NCI-H82 treated with DMSO at 0.1 percent for 48 hours (cell line): ENCODE results near the gene POU2F2.
"Not testable (repeated sequence)": the region's sequence is repeated elsewhere in the genome, so short reads cannot be mapped to it uniquely, and the experiment has no call there.

Experiments
- DNase-seq: peaks from one replicate; lab custom pipeline; 2025; ENCODE audit not compliant: unreplicated experiment; lab: John Stamatoyannopoulos, UW

POU2F2 gene

GRCh38 chr19:42105368-42105767, 26.9 kb downstream of the POU2F2 start:
- DNase-seq = no peak

- DNase-seq = no peak
Measured at GRCh38 chr19:42102877-42103276, 29.4 kb downstream of the POU2F2 start.

GRCh38 chr19:42100241-42100640, 32.0 kb downstream of the POU2F2 start:
- DNase-seq = not testable (repeated sequence)

GRCh38 chr19:42099336-42099925, 32.8 kb downstream of the POU2F2 start:
- DNase-seq = no peak

- DNase-seq = no peak
Measured at GRCh38 chr19:42098781-42099180, 33.5 kb downstream of the POU2F2 start.

- no peak for DNase-seq
Measured at GRCh38 chr19:42097461-42097860, 34.8 kb downstream of the POU2F2 start.

GRCh38 chr19:42096255-42096837, 35.9 kb downstream of the POU2F2 start:
- DNase-seq = peak; percentile 87

DNA sequence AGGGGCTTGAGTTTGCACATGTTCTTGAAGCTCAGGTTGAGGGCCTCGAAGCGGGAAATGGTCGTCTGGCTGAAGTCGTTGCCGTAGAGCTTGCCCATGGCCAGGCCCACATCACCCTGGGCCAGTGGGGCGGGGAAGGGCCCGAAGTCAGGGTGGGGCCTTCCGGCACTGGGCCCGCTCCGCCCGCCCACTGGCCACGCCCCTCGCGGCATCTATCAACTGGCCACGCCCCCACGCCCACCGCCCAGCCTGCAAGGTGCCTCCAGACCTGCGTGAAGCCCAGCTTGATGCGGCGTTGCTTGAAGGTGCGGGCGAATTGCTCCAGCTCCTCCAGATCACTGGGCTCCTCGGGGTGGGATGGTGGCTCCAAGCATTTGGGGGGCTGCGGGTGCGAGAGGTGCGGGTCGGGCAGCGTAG, 36.4 kb downstream of the POU2F2 start:
- peak; percentile 17 for DNase-seq

- DNase-seq = no peak
Measured at GRCh38 chr19:42095142-42095813, 37.0 kb downstream of the POU2F2 start.

DNA sequence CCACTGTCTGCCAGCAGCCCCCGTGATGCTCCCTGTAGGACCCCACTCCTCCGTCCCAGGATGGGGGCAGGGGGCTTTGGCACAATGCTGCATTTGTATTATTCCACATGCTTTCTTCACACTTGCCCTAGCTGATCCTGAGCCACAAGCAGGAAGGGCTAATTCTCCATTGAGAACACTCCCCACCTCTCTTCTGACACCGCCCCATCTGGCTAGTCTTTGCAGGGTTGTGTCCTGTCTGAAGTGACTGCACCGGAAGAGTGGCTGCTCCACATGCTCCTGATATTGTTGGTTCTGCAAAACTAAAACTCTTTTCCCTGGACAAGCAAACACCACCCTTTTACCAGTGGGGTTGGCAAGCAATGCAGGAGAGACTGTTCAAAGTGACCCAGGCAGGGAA, 38.3 kb downstream of the POU2F2 start:
- no peak for DNase-seq

GRCh38 chr19:42093505-42093904, 38.7 kb downstream of the POU2F2 start:
- DNase-seq = no peak

DNA sequence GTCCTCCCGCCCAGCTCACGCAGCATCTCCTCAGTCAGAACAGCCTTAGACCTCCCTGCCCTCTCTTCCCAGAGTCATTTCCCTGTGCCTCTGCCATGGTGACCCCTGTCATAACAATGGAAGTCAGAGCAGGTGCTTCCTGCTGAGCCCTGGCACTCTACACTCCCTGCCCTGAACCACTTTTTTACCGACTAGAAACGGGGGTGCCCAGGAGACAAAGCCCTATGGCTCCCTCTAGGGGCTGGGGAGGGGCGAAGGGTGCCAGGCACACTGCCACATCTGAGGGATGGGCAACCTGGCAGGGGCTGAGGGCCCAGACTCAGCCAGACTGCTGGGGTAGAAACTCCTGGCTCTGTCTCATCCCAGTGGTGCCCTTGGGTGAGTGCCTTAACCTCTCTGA, 39.9 kb downstream of the POU2F2 start:
- peak; percentile 45 for DNase-seq

- DNase-seq = no peak
Measured at GRCh38 chr19:42091742-42092141, 40.5 kb downstream of the POU2F2 start.

DNA sequence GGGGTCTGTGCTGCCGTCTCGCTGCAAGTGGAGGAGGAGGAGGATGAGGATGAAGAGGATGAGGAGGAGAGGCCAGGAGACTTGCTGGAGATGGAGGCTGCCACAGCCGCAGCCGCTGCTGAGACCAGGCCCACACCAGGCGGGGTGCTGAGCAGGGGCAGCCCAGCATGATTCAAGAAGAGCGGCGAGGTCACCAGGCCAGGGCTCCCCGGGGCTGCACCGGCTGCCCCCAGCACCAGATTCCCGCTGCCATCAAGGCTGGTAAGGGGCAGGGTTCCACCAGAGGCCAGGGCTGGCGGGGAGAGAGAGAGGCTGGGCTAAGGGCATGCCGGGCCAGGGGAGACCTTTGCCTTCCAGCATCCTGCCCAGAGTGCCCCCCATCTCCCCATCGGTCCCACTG, 40.9 kb downstream of the POU2F2 start:
- no peak for DNase-seq

GRCh38 chr19:42090672-42091071, 41.6 kb downstream of the POU2F2 start:
- no peak for DNase-seq

GRCh38 chr19:42089772-42090171, 42.5 kb downstream of the POU2F2 start:
- DNase-seq = no peak

DNA sequence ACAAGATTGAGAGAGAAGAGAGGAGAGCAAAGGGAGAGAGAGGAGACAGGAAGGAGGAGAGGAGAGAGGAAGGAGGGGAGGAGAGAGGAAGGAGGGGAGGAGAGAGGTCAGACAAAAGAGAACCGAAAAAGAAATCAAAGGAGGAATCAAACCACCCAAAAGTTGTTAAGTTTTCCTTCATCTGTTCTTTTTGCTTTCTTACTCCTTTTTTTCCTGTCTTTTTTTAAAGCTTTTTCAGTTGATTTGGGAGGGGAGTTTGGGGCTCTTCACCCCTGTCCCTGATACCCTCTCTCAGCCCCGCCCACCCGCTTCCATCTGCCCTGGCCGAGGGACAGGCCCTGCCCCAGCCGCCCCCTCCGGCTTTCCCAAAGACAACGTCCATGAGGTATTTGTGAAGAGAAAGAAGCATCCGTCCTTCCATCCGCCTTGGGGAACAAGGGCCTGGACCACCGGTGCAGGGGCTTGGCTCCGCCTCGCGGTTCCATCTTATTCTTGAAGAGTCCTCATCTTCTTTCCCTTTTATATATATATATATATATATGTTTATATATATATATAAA, 43.0 kb downstream of the POU2F2 start:
- DNase-seq = no peak

- DNase-seq = no peak
Measured at GRCh38 chr19:42088471-42089190, 43.6 kb downstream of the POU2F2 start.

GRCh38 chr19:42086770-42087550, 45.3 kb downstream of the POU2F2 start:
- DNase-seq = no peak

DNA sequence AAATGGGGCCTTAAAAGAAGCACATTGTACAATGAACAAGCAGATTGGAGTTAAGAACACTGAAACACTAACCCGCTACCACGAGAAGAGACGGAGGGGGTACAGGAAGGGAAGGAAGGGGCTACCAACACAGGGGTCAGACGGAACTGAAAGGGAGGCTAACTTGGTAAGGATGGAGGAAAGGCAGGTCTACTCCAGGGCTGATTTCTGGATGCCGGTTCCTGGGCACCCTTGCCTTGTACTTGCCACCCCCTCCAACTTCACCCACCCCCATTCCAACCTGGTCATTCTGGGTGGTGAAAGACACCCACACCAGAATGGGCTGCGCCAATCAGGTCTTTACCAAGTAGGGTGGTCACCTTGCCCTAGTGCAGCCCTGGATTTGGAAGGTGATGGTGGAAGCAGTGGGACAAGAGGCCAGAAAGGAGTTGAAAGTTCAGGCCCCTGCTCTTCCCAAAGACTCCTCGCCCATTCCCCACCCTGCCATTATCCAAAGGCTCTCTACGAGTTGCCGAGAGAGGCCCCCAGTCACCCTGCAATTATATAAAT, 46.0 kb downstream of the POU2F2 start:
- no peak for DNase-seq

DNA sequence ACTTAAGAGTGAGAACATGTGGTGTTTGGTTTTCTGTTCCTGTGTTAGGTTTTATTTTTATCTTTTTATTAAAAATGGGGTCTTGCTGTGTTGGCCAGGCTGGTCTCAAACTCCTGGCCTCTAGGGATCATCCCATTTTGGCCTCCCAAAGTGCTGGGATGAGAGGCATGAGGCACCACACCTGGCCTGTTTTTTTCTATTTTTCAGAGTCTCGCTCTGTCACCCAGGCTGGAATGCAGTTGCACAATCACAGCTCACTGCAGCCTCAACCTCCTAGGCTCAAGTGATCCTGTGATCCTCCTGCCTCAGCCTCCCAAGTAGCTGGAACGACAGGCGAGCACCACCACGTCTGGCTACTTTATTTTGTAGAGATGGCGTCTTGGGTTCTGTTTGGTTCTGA, 48.7 kb downstream of the POU2F2 start:
- no peak for DNase-seq
